G401 (cell line): Measurements from ENCODE around the gene CD93. TPM values are rescaled to one million over a fixed set of nuclear protein-coding genes. Genes with fewer than 3 reads are reported as not detected.

Experiments used
- total RNA-seq: library from RNA; depleted of rRNA; stranded (reverse); fragments of >200 nt; shearing (Covaris generic); gene quantifications from 2 replicates; pipeline ENCODE4 v1.2.3, GENCODE V29; 2014; rRNA removed

The CD93 gene
- total RNA-seq, 1 experiment from 2014 or later: not detected

Other genes with a start within 250 kb of the CD93 start
- not detected in 2 replicates for gene SSTR4, start 51.0 kb downstream of the CD93 start, total RNA-seq
- gene THBD, start 36.7 kb downstream of the CD93 start, total RNA-seq: not detected in 2 replicates